Caki2 (cell line): Measurements from ENCODE around the gene MBOAT1. TPM values are rescaled to one million over a fixed set of nuclear protein-coding genes. Genes with fewer than 3 reads are reported as not detected.

ENCODE experiments used
- DNase-seq: peaks from one replicate; pipeline ENCODE4 v3.0.0-alpha.2; 2015; ENCODE audit warnings: low read depth
- in situ Hi-C: cut with HindIII; loops from 2 replicates; pipeline ENCODE4 v1.10.0; 2016; ENCODE audit warnings: low sequenced_read_pairs, low pct_unique_long_range_greater_than_20kb, mixed read lengths
- total RNA-seq: library from RNA; depleted of rRNA; stranded (reverse); fragments of >200 nt; shearing (Covaris generic); gene quantifications from 2 replicates; pipeline ENCODE4 v1.2.3, GENCODE V29; 2014; ENCODE audit warnings: low replicate concordance

The MBOAT1 gene
- total RNA-seq, 1 experiment from 2014 or later = 13.3 TPM

GRCh38 chr6:20096536-20096935 is 115.7 kb downstream of the MBOAT1 start:
- in situ Hi-C loops = no loop called here
- no peak for DNase-seq

GRCh38 chr6:20095436-20095835 is 116.8 kb downstream of the MBOAT1 start:
- in situ Hi-C loops = no loop called here
- DNase-seq = no peak

- in situ Hi-C loops = no loop called here
- peak; percentile 50 for DNase-seq
Measured at GRCh38 chr6:20092071-20092566, 120.2 kb downstream of the MBOAT1 start.

GRCh38 chr6:20086992-20087391 is 125.3 kb downstream of the MBOAT1 start:
- in situ Hi-C loops = no loop called here
- no peak for DNase-seq

- in situ Hi-C loops = no loop called here
Measured at GRCh38 chr6:20085817-20086216, 126.5 kb downstream of the MBOAT1 start.

GRCh38 chr6:20084411-20084810 is 127.9 kb downstream of the MBOAT1 start:
- in situ Hi-C loops = no loop called here
- DNase-seq = no peak

More at GRCh38 chr6:20085817-20086216, 126.5 kb downstream of the MBOAT1 start:
- DNase-seq = no peak

- in situ Hi-C loops = no loop called here
- DNase-seq = no peak
Measured at GRCh38 chr6:20071998-20072397, 140.3 kb downstream of the MBOAT1 start.

GRCh38 chr6:20070047-20070446 is 142.2 kb downstream of the MBOAT1 start:
- no peak for DNase-seq
- in situ Hi-C loops = no loop called here

GRCh38 chr6:20069021-20069522 is 143.2 kb downstream of the MBOAT1 start:
- in situ Hi-C loops = no loop called here
- no peak for DNase-seq

GRCh38 chr6:20068421-20068988 is 143.8 kb downstream of the MBOAT1 start:
- in situ Hi-C loops = no loop called here
- DNase-seq = no peak

- no peak for DNase-seq
- in situ Hi-C loops = no loop called here
Measured at GRCh38 chr6:20061952-20062351, 150.3 kb downstream of the MBOAT1 start.

- in situ Hi-C loops = no loop called here
- no peak for DNase-seq
Measured at GRCh38 chr6:20060252-20060651, 152.0 kb downstream of the MBOAT1 start.

- in situ Hi-C loops = no loop called here
Measured at GRCh38 chr6:20058912-20059311, 153.4 kb downstream of the MBOAT1 start.

GRCh38 chr6:20058121-20058905 is 154.0 kb downstream of the MBOAT1 start:
- no peak for DNase-seq
- in situ Hi-C loops = no loop called here

More at GRCh38 chr6:20058912-20059311, 153.4 kb downstream of the MBOAT1 start:
- no peak for DNase-seq

- DNase-seq = peak; percentile 53
- in situ Hi-C loops = no loop called here
Measured at GRCh38 chr6:20056350-20056992, 155.8 kb downstream of the MBOAT1 start.

GRCh38 chr6:20055916-20056315 is 156.4 kb downstream of the MBOAT1 start:
- in situ Hi-C loops = no loop called here
- DNase-seq = no peak
